ENCODE measurements around the gene IBTK. TPM values are rescaled to one million over a fixed set of nuclear protein-coding genes. Genes with fewer than 3 reads are reported as not detected.
A peak's percentile ranks its signal among the peaks of the same experiment; 100 is the strongest.
"Not testable (repeated sequence)": the region's sequence is repeated elsewhere in the genome, so short reads cannot be mapped to it uniquely, and the experiment has no call there.

The IBTK gene
- total RNA-seq, 2 donors from 2014 or later: 19.0 to 26.5 TPM

DNA sequence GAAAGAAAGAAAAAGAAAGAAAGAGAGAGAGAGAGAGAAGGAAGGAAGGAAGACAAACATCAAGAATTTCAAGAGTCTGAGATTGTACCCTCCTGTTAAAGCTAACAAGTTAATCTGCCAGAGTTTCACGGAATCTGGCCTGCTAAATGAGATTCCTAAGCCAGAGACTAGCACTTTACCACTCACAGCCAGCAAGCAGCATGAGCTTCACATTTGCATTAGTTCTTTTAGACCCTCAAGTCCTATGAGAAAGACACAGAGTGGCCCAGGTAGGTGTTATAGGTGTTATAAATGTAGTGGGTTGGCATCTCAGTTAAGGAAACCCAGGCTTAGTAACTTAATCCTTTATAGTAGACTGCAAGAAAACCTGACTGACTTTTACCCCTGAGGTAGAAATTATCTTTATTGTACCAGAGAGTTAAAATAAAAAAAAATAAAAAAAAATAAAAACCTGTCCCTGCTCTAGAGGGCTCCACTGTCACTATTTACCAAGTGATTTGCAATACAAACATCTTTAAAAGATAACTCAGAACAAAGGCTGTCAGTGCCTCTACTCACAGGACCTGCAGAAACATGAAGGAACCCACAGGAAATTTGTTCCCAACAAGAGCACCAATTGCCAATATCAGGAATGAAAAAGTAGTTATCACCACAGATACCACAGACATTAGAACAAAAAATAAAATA lies 9.7 kb upstream of the IBTK start:
- intact Hi-C loops (cut with DNase I): no loop called here
- H3K4me3 ChIP-seq: no peak overlapping the region
- WGBS: 37% methylated on average over 1 of the region's 1 CpG
- no peaks in the 10 kb centered on the region for H3K36me3 ChIP-seq
- H3K4me1 ChIP-seq (replicated peaks): no peaks in the 10 kb centered on the region
- no peaks in the 10 kb centered on the region for H3K27me3 ChIP-seq (replicated peaks; ENCODE audit: insufficient read depth)
- DNase-seq (ENCODE audit: low spot score): no peak
- H3K9me3 ChIP-seq: no peaks in the 10 kb centered on the region
- no peak overlapping the region for H3K27ac ChIP-seq
- TF ChIP-seq POLR2AphosphoS5 (IDR thresholded peaks at IDR 0.05): no peak
- TF ChIP-seq, protein P1, sequence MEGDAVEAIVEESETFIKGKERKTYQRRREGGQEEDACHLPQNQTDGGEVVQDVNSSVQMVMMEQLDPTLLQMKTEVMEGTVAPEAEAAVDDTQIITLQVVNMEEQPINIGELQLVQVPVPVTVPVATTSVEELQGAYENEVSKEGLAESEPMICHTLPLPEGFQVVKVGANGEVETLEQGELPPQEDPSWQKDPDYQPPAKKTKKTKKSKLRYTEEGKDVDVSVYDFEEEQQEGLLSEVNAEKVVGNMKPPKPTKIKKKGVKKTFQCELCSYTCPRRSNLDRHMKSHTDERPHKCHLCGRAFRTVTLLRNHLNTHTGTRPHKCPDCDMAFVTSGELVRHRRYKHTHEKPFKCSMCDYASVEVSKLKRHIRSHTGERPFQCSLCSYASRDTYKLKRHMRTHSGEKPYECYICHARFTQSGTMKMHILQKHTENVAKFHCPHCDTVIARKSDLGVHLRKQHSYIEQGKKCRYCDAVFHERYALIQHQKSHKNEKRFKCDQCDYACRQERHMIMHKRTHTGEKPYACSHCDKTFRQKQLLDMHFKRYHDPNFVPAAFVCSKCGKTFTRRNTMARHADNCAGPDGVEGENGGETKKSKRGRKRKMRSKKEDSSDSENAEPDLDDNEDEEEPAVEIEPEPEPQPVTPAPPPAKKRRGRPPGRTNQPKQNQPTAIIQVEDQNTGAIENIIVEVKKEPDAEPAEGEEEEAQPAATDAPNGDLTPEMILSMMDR (IDR thresholded peaks at IDR 0.05): peak in 1 of 4 experiments; percentile 17

DNA sequence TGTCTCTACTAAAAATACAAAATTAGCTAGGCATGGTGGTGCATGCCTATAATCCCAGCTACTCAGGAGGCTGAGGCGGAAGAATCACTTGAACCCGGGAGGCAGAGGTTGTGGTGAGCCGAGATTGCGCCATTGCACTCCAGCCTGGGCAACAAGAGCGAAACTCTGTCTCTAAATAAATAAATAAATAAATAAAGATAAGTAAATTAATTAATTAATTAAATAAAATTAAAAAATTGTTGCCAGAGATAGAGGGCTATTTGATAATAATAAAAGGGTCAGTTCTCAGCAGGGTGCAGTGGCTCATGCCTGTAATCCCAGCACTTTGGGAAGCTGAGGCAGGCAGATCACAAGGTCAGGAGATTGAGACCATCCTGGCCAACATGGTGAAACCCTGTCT lies 7.2 kb upstream of the IBTK start:
- not testable (repeated sequence) for H3K9me3 ChIP-seq; H3K4me1 ChIP-seq (replicated peaks); DNase-seq (ENCODE audit: low spot score); H3K4me3 ChIP-seq; H3K27ac ChIP-seq; H3K36me3 ChIP-seq; H3K27me3 ChIP-seq (replicated peaks; ENCODE audit: insufficient read depth)
- intact Hi-C loops (cut with DNase I): loop anchor here (5.0 kb wide), 1 partner anchor 803 kb away; no protein-coding TSS in a partner anchor
- 94% methylated on average over 5 of the region's 5 CpGs for WGBS

- DNase-seq (ENCODE audit: low spot score): no peak
- intact Hi-C loops (cut with DNase I): loop anchor here (5.0 kb wide), 1 partner anchor 805 kb away; no protein-coding TSS in a partner anchor
- no peaks in the 10 kb centered on the region for H3K9me3 ChIP-seq
- TF ChIP-seq, protein P1 (IDR thresholded peaks at IDR 0.05): peak in 3 of 4 experiments; percentile 25 to 52 (median 48)
- no peak for TF ChIP-seq POLR2AphosphoS5 (IDR thresholded peaks at IDR 0.05)
- H3K36me3 ChIP-seq: no peaks in the 10 kb centered on the region
- no peak overlapping the region for H3K4me3 ChIP-seq
- no peaks in the 10 kb centered on the region for H3K4me1 ChIP-seq (replicated peaks)
- H3K27me3 ChIP-seq (replicated peaks; ENCODE audit: insufficient read depth): no peaks in the 10 kb centered on the region
- H3K27ac ChIP-seq: no peak overlapping the region
Measured at GRCh38 chr6:82251942-82252341, 4.4 kb upstream of the IBTK start.

GRCh38 chr6:82249381-82250253 lies 2.1 kb upstream of the IBTK start:
- no peak for DNase-seq (ENCODE audit: low spot score)

GRCh38 chr6:82248273-82248735 lies 760 bp upstream of the IBTK start:
- Histone ChIP-seq H3K27me3 (replicated peaks; ENCODE audit: insufficient read depth) (no peaks in the 10 kb centered on the region), H3K36me3 (no peaks in the 10 kb centered on the region), H3K4me3 (peak overlapping the region; percentile 82 to 86), H3K9me3 (no peaks in the 10 kb centered on the region), H3K4me1 (replicated peaks) (no peaks in the 10 kb centered on the region), H3K27ac (peak overlapping the region; percentile 88 to 91)
- intact Hi-C loops (cut with DNase I): no loop called here
- peak; percentile 8 for DNase-seq (ENCODE audit: low spot score)
- WGBS: 18% methylated on average over 10 of the region's 10 CpGs
- TF ChIP-seq POLR2A (IDR thresholded peaks at IDR 0.05) (peak; percentile 33), POLR2AphosphoS5 (IDR thresholded peaks at IDR 0.05) (no peak)
- TF ChIP-seq, protein P1 (IDR thresholded peaks at IDR 0.05): no peak

More at GRCh38 chr6:82249381-82250253, 2.1 kb upstream of the IBTK start:
- WGBS: 91% methylated on average over 12 of the region's 12 CpGs
- no peaks in the 10 kb centered on the region for H3K9me3 ChIP-seq
- H3K27ac ChIP-seq: no peak overlapping the region
- TF ChIP-seq, protein P1 (IDR thresholded peaks at IDR 0.05): no peak
- no peak for TF ChIP-seq POLR2A (IDR thresholded peaks at IDR 0.05)
- no peak for TF ChIP-seq POLR2AphosphoS5 (IDR thresholded peaks at IDR 0.05)
- no peaks in the 10 kb centered on the region for H3K27me3 ChIP-seq (replicated peaks; ENCODE audit: insufficient read depth)
- H3K36me3 ChIP-seq: no peaks in the 10 kb centered on the region
- H3K4me1 ChIP-seq (replicated peaks): no peaks in the 10 kb centered on the region
- no peak overlapping the region for H3K4me3 ChIP-seq
- intact Hi-C loops (cut with DNase I): loop anchor here (5.0 kb wide), 1 partner anchor 808 kb away; no protein-coding TSS in a partner anchor

All from prostate gland (tissue), 2 donors.